ENCODE results near the gene GDPD2.

GDPD2 gene

GRCh38 chrX:70476166-70476933, 53.2 kb downstream of the GDPD2 start:
- no peak overlapping the region for H3K4me3 ChIP-seq (ENCODE audit: low read depth, low read length)
- TF ChIP-seq, protein P1, sequence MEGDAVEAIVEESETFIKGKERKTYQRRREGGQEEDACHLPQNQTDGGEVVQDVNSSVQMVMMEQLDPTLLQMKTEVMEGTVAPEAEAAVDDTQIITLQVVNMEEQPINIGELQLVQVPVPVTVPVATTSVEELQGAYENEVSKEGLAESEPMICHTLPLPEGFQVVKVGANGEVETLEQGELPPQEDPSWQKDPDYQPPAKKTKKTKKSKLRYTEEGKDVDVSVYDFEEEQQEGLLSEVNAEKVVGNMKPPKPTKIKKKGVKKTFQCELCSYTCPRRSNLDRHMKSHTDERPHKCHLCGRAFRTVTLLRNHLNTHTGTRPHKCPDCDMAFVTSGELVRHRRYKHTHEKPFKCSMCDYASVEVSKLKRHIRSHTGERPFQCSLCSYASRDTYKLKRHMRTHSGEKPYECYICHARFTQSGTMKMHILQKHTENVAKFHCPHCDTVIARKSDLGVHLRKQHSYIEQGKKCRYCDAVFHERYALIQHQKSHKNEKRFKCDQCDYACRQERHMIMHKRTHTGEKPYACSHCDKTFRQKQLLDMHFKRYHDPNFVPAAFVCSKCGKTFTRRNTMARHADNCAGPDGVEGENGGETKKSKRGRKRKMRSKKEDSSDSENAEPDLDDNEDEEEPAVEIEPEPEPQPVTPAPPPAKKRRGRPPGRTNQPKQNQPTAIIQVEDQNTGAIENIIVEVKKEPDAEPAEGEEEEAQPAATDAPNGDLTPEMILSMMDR (IDR thresholded peaks at IDR 0.05; ENCODE audit: borderline replicate concordance, insufficient read depth, low read depth, low read length): no peak

DNA sequence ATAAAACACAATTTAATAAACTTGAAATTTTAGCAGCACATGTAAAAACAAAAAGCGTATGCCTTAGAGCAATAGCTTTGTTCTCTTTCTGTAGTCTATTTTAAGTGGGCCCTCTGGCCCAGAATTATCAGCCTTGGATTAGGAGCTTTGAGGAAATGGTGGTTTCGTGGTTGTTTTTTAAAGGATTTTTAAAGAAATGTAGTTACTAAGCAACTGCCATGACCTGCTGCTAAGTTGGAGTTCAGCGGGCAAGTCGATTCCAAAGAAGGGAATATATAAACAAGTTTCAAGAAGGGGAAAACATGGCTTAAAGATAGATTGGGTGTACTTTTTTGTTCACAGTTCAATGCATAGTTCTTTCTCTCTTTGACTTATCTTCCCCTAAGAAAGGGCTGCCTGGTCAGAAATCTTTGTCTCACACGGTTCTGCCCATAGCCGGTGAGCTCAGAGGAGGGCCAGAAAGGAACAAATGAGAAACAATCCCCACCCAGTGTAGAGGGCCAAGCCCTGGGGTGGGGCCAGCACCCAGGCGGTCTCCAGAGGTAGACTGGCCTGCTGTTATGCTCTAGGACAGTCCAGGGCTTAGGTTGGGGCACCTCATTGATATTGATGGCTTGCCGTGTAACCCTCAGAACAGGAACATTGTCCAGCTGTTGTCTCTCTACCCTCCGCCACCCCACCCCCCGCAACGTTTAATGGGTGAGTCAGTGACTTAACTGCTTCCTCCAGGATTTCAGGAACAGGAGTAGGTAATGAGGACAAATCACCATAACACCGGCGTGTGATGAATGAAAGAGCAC, 54.0 kb downstream of the GDPD2 start:
- no peak overlapping the region for H3K4me3 ChIP-seq (ENCODE audit: low read depth, low read length)
- TF ChIP-seq, protein P1 (IDR thresholded peaks at IDR 0.05; ENCODE audit: borderline replicate concordance, insufficient read depth, low read depth, low read length): no peak

DNA sequence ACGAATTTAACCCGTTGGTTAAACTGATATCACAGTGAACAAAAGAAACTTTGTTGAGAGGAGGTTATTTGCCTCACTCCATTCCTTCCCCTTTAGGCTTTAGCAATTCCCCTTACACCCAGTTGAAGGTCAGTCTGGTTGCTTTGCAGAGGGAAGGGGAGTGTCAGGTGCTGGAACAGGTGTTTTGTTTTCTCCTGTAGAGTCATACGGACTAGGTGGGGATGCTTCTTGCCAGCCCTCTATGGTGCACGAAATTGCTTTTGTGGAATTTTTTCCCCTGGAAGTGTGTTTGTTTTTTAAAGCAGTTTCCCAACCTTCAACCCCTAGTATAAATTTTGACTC, 54.6 kb downstream of the GDPD2 start:
- no peak overlapping the region for H3K4me3 ChIP-seq (ENCODE audit: low read depth, low read length)
- TF ChIP-seq, protein P1 (IDR thresholded peaks at IDR 0.05; ENCODE audit: borderline replicate concordance, insufficient read depth, low read depth, low read length): no peak

DNA sequence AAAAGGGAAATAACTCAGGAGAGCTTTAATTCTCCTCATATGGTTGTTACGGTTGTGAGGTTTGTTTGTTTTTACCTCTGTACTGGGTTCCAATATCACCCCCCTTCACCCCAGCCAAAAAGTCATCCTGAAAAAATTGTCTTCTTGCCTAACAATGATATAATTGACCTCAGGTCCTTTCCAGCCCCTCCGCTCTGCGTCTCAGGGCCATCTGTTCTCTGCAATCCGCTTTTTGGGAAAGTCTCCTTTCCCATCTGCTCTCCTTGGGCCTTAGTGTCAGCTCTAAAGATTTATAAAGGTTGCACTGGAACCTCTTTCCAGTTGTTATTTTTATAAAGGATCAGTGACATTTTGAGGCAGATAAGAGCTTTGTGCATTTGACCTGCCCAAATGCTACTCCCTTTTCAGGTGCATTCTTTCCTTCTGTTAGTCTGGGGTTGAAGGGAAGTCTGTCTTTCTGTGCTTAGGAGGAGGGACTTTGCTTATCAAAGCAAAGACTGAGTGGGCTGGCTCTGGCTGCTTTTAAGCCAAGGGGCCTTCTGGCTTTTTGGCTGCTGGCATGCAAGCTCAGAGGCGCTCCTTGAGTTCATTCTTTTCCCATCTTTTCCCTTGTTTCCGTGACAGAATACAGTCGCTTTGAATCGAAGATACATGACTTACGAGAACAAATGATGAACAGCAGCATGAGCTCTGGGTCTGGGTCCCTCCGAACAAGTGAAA, 55.6 kb downstream of the GDPD2 start:
- TF ChIP-seq, protein P1 (IDR thresholded peaks at IDR 0.05; ENCODE audit: borderline replicate concordance, insufficient read depth, low read depth, low read length): no peak
- no peak overlapping the region for H3K4me3 ChIP-seq (ENCODE audit: low read depth, low read length)

DNA sequence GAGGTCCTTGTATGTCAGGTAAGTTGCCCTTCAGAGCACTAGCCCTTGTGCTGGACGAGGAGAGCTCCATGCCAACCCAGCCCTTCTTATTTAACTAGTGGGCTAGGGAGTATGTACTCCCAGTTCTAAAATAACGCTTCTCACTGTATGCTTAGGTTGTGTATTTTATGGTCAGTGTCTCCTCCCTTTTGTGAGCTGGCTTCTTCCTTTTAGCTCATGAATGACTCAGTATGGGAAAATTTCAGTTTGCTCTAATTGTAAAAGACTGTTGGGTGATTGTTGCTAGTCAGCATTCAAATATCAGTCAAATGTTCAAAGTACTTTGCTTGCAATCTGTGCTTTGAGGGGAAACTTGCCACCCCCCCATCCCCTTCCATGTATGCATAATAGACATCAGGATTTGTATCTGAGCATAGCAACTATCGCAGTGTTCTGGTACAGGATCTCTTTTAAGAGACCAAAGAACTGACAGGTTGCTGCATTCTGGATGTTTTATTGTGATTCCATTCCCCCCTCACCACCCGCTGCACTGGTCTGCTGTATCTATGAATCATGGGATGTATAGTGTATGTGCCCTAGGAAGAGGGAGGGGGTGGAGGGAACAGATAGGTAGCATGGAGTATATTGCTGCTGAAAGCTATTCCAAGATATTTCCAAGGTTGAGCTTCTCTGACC, 56.3 kb downstream of the GDPD2 start:
- TF ChIP-seq, protein P1 (IDR thresholded peaks at IDR 0.05; ENCODE audit: borderline replicate concordance, insufficient read depth, low read depth, low read length): no peak
- no peak overlapping the region for H3K4me3 ChIP-seq (ENCODE audit: low read depth, low read length)

DNA sequence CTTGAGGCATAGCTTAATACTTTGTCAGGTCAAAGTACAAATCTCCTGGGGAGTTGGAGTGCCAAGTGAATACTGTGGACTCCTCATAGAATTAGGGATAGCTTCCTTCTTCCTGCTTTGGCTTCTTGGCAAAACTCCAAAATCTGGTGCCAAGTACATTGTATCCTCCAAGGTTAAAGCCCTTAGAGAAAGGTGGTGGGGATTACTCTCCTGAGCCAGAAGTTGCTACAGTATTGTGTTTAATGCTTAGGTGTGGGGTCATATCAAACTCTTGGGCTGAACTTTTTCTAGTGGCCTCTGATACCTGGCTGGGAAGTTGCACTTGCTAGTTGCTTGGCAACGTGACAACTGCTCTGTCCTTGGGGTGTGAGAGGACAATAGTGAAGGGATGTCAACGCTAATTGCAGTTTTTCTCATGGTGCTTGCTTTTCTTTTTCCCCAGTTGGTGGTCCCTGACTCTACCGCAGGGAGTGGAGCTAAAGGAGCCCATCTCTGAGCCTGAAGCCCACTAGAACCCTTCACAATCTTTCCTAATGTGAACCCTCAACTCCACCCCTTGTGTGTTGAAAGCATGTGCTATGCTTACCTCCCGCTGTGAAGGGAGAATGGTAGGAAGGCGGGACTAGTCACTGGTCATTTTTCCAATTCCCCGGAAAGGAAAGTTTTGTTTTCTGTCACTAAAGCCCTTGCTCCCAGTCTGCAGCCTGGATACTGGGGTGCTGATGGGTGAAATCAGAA, 57.0 kb downstream of the GDPD2 start:
- no peak overlapping the region for H3K4me3 ChIP-seq (ENCODE audit: low read depth, low read length)
- TF ChIP-seq, protein P1 (IDR thresholded peaks at IDR 0.05; ENCODE audit: borderline replicate concordance, insufficient read depth, low read depth, low read length): no peak
